ENCODE data around the gene ADAM22. TPM values are rescaled to one million over a fixed set of nuclear protein-coding genes. Genes with fewer than 3 reads are reported as not detected.
"Not testable (repeated sequence)": the region's sequence is repeated elsewhere in the genome, so short reads cannot be mapped to it uniquely, and the experiment has no call there.

The ADAM22 gene
- total RNA-seq, 1 donor from 2014 or later, result 0.63 TPM

DNA sequence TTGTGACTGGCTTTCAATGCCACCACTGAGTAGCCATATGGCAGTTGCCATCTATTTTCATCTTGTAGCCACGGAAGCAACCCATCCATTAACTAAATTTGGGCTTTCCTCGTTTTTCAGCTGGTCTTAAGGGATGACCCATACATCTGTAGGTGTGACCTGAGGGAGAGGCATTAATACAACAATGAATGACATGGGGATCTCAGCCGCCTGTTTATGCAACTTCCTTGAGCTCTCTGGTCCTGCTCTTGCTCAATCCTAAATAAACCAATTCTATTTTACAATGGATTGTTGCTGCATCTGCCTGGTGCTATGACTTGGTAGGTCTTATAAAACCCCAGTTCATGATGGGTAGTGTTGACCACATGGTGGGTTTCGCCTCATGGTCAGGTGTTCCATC lies 21.9 kb upstream of the ADAM22 start:
- DNase-seq (ENCODE audit: low read depth), result no peak
- H3K4me3 ChIP-seq (ENCODE audit: low read depth, low read length), result no peak overlapping the region
- TF ChIP-seq, protein P1, sequence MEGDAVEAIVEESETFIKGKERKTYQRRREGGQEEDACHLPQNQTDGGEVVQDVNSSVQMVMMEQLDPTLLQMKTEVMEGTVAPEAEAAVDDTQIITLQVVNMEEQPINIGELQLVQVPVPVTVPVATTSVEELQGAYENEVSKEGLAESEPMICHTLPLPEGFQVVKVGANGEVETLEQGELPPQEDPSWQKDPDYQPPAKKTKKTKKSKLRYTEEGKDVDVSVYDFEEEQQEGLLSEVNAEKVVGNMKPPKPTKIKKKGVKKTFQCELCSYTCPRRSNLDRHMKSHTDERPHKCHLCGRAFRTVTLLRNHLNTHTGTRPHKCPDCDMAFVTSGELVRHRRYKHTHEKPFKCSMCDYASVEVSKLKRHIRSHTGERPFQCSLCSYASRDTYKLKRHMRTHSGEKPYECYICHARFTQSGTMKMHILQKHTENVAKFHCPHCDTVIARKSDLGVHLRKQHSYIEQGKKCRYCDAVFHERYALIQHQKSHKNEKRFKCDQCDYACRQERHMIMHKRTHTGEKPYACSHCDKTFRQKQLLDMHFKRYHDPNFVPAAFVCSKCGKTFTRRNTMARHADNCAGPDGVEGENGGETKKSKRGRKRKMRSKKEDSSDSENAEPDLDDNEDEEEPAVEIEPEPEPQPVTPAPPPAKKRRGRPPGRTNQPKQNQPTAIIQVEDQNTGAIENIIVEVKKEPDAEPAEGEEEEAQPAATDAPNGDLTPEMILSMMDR (conservative IDR thresholded peaks at IDR 0.05; ENCODE audit: low read depth, low read length), result no peak

- no peak overlapping the region for H3K4me3 ChIP-seq (ENCODE audit: low read depth, low read length)
- TF ChIP-seq, protein P1 (conservative IDR thresholded peaks at IDR 0.05; ENCODE audit: low read depth, low read length), result no peak
- no peak for DNase-seq (ENCODE audit: low read depth)
These were observed 15.3 kb upstream of the ADAM22 start for GRCh38 chr7:87918740-87919139.

- DNase-seq (ENCODE audit: low read depth), result no peak
- TF ChIP-seq, protein P1 (conservative IDR thresholded peaks at IDR 0.05; ENCODE audit: low read depth, low read length), result no peak
- H3K4me3 ChIP-seq (ENCODE audit: low read depth, low read length), result no peak overlapping the region
These were observed 14.2 kb upstream of the ADAM22 start for GRCh38 chr7:87919875-87920274.

DNA sequence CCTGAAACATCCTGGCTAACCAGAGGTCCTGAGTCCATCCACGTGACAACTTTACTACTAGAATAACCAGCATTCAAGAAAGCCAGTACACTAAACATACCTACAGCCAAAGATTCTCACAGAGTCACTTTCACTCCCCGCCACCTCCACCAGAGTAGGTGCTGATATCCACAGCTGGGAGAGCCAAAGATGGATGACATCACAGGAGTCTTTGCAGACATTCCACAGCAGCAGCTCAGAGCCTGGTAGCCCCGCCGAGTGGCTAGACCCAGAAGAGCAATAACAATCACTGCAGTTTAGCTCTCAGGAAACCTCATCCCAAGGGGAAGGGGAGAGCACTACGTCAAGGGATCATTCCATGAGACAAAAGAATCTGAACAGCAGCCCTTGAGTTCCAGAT lies 13.5 kb upstream of the ADAM22 start:
- no peak for DNase-seq (ENCODE audit: low read depth)
- no peak overlapping the region for H3K4me3 ChIP-seq (ENCODE audit: low read depth, low read length)
- TF ChIP-seq, protein P1 (conservative IDR thresholded peaks at IDR 0.05; ENCODE audit: low read depth, low read length), result no peak

DNA sequence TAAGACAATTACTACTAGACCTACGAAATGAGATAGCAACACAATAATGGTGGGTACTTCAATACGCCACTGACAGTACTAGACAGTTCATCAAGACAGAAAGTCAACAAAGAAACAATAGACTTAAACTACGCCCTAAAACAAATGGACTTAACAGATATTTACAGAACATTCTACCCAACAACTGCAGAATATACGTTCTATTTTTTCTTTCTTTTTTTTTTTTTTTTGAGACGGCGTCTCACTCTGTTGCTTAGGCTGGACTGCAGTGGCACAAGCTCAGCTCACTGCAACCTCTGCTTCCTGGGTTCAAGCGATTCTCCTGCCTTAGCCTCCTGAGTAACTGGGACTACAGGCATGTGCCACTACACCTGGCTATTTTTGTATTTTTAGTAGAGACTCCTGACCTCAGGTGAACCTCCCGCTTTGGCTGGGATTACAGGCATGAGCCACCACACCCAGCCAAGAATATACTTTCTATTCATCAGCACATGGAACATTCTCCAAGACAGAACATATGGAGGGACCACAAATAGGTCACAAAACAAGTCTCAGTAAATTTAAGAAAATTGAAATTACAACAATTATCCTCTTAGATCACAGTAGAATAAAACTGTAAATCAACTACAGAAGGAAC lies 11.2 kb upstream of the ADAM22 start:
- H3K4me3 ChIP-seq (ENCODE audit: low read depth, low read length); DNase-seq (ENCODE audit: low read depth): not testable (repeated sequence)

DNA sequence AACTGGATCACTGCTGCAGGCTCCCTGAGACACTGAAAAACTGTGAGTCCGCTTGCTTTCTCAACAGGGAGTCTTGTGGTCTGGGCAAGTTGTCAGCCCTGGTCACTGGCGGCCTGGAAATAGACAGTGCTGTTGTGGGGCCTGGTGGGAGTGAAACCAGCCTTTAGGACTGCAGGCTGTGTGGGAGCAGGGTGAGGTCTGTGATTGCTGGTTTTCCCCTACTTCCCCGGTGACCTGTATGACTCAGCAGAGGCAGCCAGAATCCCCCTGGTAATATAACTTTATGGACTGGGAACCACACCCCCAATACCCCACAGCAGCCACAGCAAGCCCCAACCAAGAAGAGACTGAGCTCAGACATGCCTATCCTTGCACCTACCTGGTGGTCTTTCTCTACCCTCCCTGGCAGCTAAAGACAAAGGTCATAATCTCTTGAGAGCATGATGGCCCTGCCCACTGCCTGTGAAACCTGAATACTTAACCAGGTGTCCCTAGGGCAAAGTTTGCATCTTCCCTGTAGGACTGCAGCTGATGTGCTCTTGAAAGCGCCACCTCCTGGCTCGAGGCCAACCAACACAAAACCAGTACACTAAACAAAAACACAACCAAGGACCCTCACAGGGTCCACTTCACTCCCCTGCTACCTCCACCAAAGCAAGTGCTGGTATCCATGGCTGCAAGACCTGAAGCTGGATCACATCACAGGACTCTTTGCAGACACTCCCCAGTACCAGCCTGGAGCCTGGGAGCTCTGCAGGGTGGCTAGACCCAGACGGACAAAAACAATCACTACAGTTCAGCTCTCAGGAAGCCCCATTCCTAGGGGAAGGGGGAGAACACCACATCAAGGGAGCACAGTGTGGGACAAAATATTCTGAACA lies 7.2 kb upstream of the ADAM22 start:
- DNase-seq (ENCODE audit: low read depth), result no peak
- no peak overlapping the region for H3K4me3 ChIP-seq (ENCODE audit: low read depth, low read length)
- TF ChIP-seq, protein P1 (conservative IDR thresholded peaks at IDR 0.05; ENCODE audit: low read depth, low read length), result no peak

- DNase-seq (ENCODE audit: low read depth), result no peak
- H3K4me3 ChIP-seq (ENCODE audit: low read depth, low read length), result peak overlapping the region; percentile 67
- TF ChIP-seq, protein P1 (conservative IDR thresholded peaks at IDR 0.05; ENCODE audit: low read depth, low read length), result no peak
These were observed 472 bp upstream of the ADAM22 start for GRCh38 chr7:87933605-87933952.
